Neuronal stem cell (in vitro differentiated cells): ENCODE results near the gene EXOSC3.

Experiments used
- DNase-seq: peaks from one replicate; pipeline ENCODE4 v3.0.0-alpha.2; 2013; ENCODE audit warnings: low spot score
- H2AFZ ChIP-seq: one replicate; pipeline ENCODE4 v1.6.1; 2013; ENCODE audit warnings: mild to moderate bottlenecking, low read length, inconsistent platforms
- H2AK5ac ChIP-seq: 2 replicates; pipeline ENCODE4 v1.6.1; 2013; ENCODE audit warnings: low read depth, mild to moderate bottlenecking, inconsistent platforms, low read length, moderate library complexity, mixed read lengths
- H2BK120ac ChIP-seq: 2 replicates; pipeline ENCODE4 v1.6.1; 2013; ENCODE audit warnings: low read depth, mild to moderate bottlenecking, inconsistent platforms, low read length, moderate library complexity, mixed read lengths
- H2BK12ac ChIP-seq: one replicate; pipeline ENCODE4 v1.6.1; 2013; ENCODE audit warnings: low read length, inconsistent platforms
- H2BK15ac ChIP-seq: 2 replicates; pipeline ENCODE4 v1.6.1; 2013; ENCODE audit warnings: mild to moderate bottlenecking, low read length, inconsistent platforms, mixed read lengths
- H2BK5ac ChIP-seq: one replicate; pipeline ENCODE4 v1.6.1; 2013; ENCODE audit warnings: inconsistent platforms, mild to moderate bottlenecking, low read length, moderate library complexity
- H3K14ac ChIP-seq: one replicate; pipeline ENCODE4 v1.6.1; 2013; ENCODE audit warnings: low read length, inconsistent platforms
- H3K18ac ChIP-seq: 2 replicates; pipeline ENCODE4 v1.6.1; 2013; ENCODE audit warnings: low read length, inconsistent platforms
- H3K23ac ChIP-seq: 2 replicates; pipeline ENCODE4 v1.6.1; 2013; ENCODE audit warnings: low read depth, mild to moderate bottlenecking, mixed read lengths, low read length, inconsistent platforms; ENCODE audit not compliant: poor library complexity
- H3K27ac ChIP-seq: replicated peaks from 3 replicates; pipeline ENCODE4 v1.5.1; 2013; ENCODE audit warnings: low read length, inconsistent platforms
- H3K27me3 ChIP-seq, 3 experiments: 2 replicates each; pipeline ENCODE4 v1.6.1; 2013; ENCODE audit warnings: low read length in 3 of 3, mild to moderate bottlenecking in 2 of 3, inconsistent platforms in 1 of 3, low read depth in 1 of 3, mixed read lengths in 1 of 3, moderate library complexity in 1 of 3; ENCODE audit not compliant: control insufficient read depth in 3 of 3, insufficient read depth in 3 of 3
- H3K36me3 ChIP-seq, 2 donors: replicated peaks in 1 of 2; 2 replicates each; pipeline ENCODE4 v1.6.1; 2013; ENCODE audit warnings: low read length in 2 of 2; ENCODE audit not compliant: control insufficient read depth in 2 of 2, insufficient read depth in 2 of 2
- H3K4ac ChIP-seq: 2 replicates; pipeline ENCODE4 v1.6.1; 2013; ENCODE audit warnings: inconsistent platforms, mild to moderate bottlenecking, low read length, moderate library complexity
- H3K4me1 ChIP-seq, 2 donors: 1 replicate in 1 of 2; 2 replicates in 1 of 2; pipeline ENCODE4 v1.6.1; 2013; ENCODE audit warnings: low read length in 2 of 2, low read depth in 1 of 2; ENCODE audit not compliant: control insufficient read depth in 2 of 2, insufficient read depth in 1 of 2
- H3K4me2 ChIP-seq: one replicate; pipeline ENCODE4 v1.6.1; 2013; ENCODE audit warnings: mild to moderate bottlenecking, low read length, inconsistent platforms; ENCODE audit not compliant: insufficient read depth, poor library complexity, severe bottlenecking
- H3K4me3 ChIP-seq, 2 donors: 2 replicates each; pipeline ENCODE4 v1.5.1; 2013; ENCODE audit warnings: low read length in 2 of 2, mild to moderate bottlenecking in 2 of 2, inconsistent platforms in 1 of 2, moderate library complexity in 1 of 2
- H3K79me1 ChIP-seq: one replicate; pipeline ENCODE4 v1.6.1; 2013; ENCODE audit warnings: low read depth, mild to moderate bottlenecking, inconsistent platforms, low read length, moderate library complexity
- H3K9ac ChIP-seq: one replicate; pipeline ENCODE4 v1.6.1; 2013; ENCODE audit warnings: mild to moderate bottlenecking, low read depth, low read length, inconsistent platforms; ENCODE audit not compliant: poor library complexity
- H3K9me3 ChIP-seq, 2 donors: replicated peaks in 1 of 2; 2 replicates each; pipeline versions ENCODE3 to v1.6.1; 2013; ENCODE audit warnings: low read length in 2 of 2, mild to moderate bottlenecking in 2 of 2, inconsistent platforms in 1 of 2, low read depth in 1 of 2, mixed read lengths in 1 of 2, moderate library complexity in 1 of 2; ENCODE audit not compliant: control insufficient read depth in 2 of 2, insufficient read depth in 1 of 2
- H4K8ac ChIP-seq: one replicate; pipeline ENCODE4 v1.6.1; 2013; ENCODE audit warnings: low read depth, mild to moderate bottlenecking, inconsistent platforms, low read length, moderate library complexity
- H4K91ac ChIP-seq: one replicate; pipeline ENCODE4 v1.6.1; 2013; ENCODE audit warnings: low read length, low read depth, mild to moderate bottlenecking, inconsistent platforms; ENCODE audit not compliant: poor library complexity
- WGBS, 2 donors: extraction: QIAGEN DNeasy Blood & Tissue Kit; methylation state at CpG; one replicate each; pipeline ENCODE4 v1.1.7; 2013; ENCODE audit warnings: missing lambda C conversion rate in 2 of 2, mixed read lengths in 1 of 2; ENCODE audit not compliant: insufficient read length in 2 of 2, insufficient replicate concordance in 1 of 2; ENCODE audit errors: extremely low coverage in 2 of 2; 5-methylcytosine and 5-hydroxymethylcytosine counted together

EXOSC3 gene

GRCh38 chr9:37776328-37776727 lies 8.5 kb downstream of the EXOSC3 start:
- Histone ChIP-seq H4K8ac (no peak overlapping the region), H3K18ac (no peak overlapping the region), H3K27ac (no peak overlapping the region), H3K14ac (no peak overlapping the region), H3K4ac (no peak overlapping the region), H2BK120ac (no peak overlapping the region), H3K4me1 (no peaks in the 10 kb centered on the region), H3K36me3 (peaks cover 21 to 98% of the 10 kb centered on the region in 2 donors), H3K9ac (no peak overlapping the region), H4K91ac (no peak overlapping the region), H2AK5ac (no peak overlapping the region), H2BK12ac (no peak overlapping the region), H3K4me2 (no peak overlapping the region), H2AFZ (no peak overlapping the region), H3K9me3 (no peaks in the 10 kb centered on the region), H2BK5ac (no peak overlapping the region), H3K79me1 (peaks cover 3% of the 10 kb centered on the region), H3K4me3 (no peak overlapping the region), H2BK15ac (no peak overlapping the region), H3K23ac (no peak overlapping the region), H3K27me3 (no peaks in the 10 kb centered on the region)
- no peak for DNase-seq
- no CpG with 5 or more reads among the region's 5 CpGs for WGBS, 2 donors

GRCh38 chr9:37775216-37775919 lies 9.5 kb downstream of the EXOSC3 start:
- H3K4me2 ChIP-seq: no peak overlapping the region
- H4K8ac ChIP-seq: no peak overlapping the region
- no peak overlapping the region for H3K9ac ChIP-seq
- WGBS, 2 donors: no CpG with 5 or more reads among the region's 1 CpG
- H3K27ac ChIP-seq: no peak overlapping the region
- H3K23ac ChIP-seq: no peak overlapping the region
- H3K27me3 ChIP-seq: no peaks in the 10 kb centered on the region
- H2BK5ac ChIP-seq: no peak overlapping the region
- H3K4me1 ChIP-seq: no peaks in the 10 kb centered on the region
- H2BK12ac ChIP-seq: no peak overlapping the region
- no peak overlapping the region for H4K91ac ChIP-seq
- H3K79me1 ChIP-seq: peaks cover 3% of the 10 kb centered on the region
- peaks cover 20 to 96% of the 10 kb centered on the region in 2 donors for H3K36me3 ChIP-seq
- no peak overlapping the region for H3K14ac ChIP-seq
- DNase-seq: no peak
- H3K4me3 ChIP-seq: no peak overlapping the region
- H3K9me3 ChIP-seq: no peaks in the 10 kb centered on the region
- no peak overlapping the region for H3K4ac ChIP-seq
- no peak overlapping the region for H2BK15ac ChIP-seq
- H2BK120ac ChIP-seq: no peak overlapping the region
- no peak overlapping the region for H2AFZ ChIP-seq
- no peak overlapping the region for H2AK5ac ChIP-seq
- H3K18ac ChIP-seq: no peak overlapping the region

GRCh38 chr9:37769995-37770394 lies 14.9 kb downstream of the EXOSC3 start:
- no peak overlapping the region for H2AK5ac ChIP-seq
- no peak overlapping the region for H2BK12ac ChIP-seq
- no peaks in the 10 kb centered on the region for H3K27me3 ChIP-seq
- peaks cover 10 to 52% of the 10 kb centered on the region in 2 donors for H3K36me3 ChIP-seq
- no peak overlapping the region for H3K4ac ChIP-seq
- H3K9me3 ChIP-seq: no peaks in the 10 kb centered on the region
- H2BK120ac ChIP-seq: no peak overlapping the region
- H3K18ac ChIP-seq: no peak overlapping the region
- DNase-seq: no peak
- no peak overlapping the region for H4K8ac ChIP-seq
- H2BK5ac ChIP-seq: no peak overlapping the region
- H3K9ac ChIP-seq: no peak overlapping the region
- no peak overlapping the region for H3K14ac ChIP-seq
- no peaks in the 10 kb centered on the region for H3K4me1 ChIP-seq
- H2BK15ac ChIP-seq: no peak overlapping the region
- no peak overlapping the region for H3K4me2 ChIP-seq
- no peak overlapping the region for H3K27ac ChIP-seq
- H3K79me1 ChIP-seq: peaks cover 3% of the 10 kb centered on the region
- H2AFZ ChIP-seq: no peak overlapping the region
- H3K23ac ChIP-seq: no peak overlapping the region
- WGBS, 2 donors: no CpG with 5 or more reads among the region's 3 CpGs
- no peak overlapping the region for H4K91ac ChIP-seq
- H3K4me3 ChIP-seq: no peak overlapping the region

GRCh38 chr9:37769306-37769705 lies 15.6 kb downstream of the EXOSC3 start:
- no peak overlapping the region for H4K91ac ChIP-seq
- H3K4me1 ChIP-seq: no peaks in the 10 kb centered on the region
- no peak overlapping the region for H3K14ac ChIP-seq
- H3K4ac ChIP-seq: no peak overlapping the region
- DNase-seq: no peak
- H3K9me3 ChIP-seq: no peaks in the 10 kb centered on the region
- no peaks in the 10 kb centered on the region for H3K27me3 ChIP-seq
- H2BK12ac ChIP-seq: no peak overlapping the region
- H2AK5ac ChIP-seq: no peak overlapping the region
- H3K23ac ChIP-seq: no peak overlapping the region
- H2BK120ac ChIP-seq: no peak overlapping the region
- no peak overlapping the region for H3K18ac ChIP-seq
- no peak overlapping the region for H3K4me3 ChIP-seq
- no peak overlapping the region for H4K8ac ChIP-seq
- H3K9ac ChIP-seq: no peak overlapping the region
- no peak overlapping the region for H2BK15ac ChIP-seq
- H3K79me1 ChIP-seq: peaks cover 3% of the 10 kb centered on the region
- H2AFZ ChIP-seq: no peak overlapping the region
- H3K27ac ChIP-seq: no peak overlapping the region
- no CpG with 5 or more reads among the region's 5 CpGs for WGBS, 2 donors
- no peak overlapping the region for H3K4me2 ChIP-seq
- H2BK5ac ChIP-seq: no peak overlapping the region
- peaks cover 12 to 51% of the 10 kb centered on the region in 2 donors for H3K36me3 ChIP-seq
